ENCODE measurements around the gene PCDHGB1.
A peak's percentile ranks its signal among the peaks of the same experiment; 100 is the strongest.
"Not testable (repeated sequence)": the region's sequence is repeated elsewhere in the genome, so short reads cannot be mapped to it uniquely, and the experiment has no call there.

The PCDHGB1 gene

GRCh38 chr5:141346017-141346416 is 3.9 kb upstream of the PCDHGB1 start:
- not testable (repeated sequence) for DNase-seq (ENCODE audit: low spot score)

DNA sequence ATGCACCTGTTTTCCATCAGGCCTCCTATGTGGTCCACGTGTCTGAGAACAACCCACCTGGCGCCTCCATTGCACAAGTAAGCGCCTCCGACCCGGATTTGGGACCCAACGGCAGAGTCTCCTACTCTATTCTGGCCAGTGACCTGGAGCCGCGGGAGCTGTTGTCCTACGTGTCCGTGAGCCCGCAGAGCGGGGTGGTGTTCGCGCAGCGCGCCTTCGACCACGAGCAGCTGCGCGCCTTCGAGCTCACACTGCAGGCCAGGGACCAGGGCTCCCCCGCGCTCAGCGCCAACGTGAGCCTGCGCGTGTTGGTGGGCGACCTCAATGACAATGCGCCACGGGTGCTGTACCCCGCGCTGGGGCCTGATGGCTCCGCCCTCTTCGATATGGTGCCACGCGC is 1.7 kb downstream of the PCDHGB1 start:
- no peak for DNase-seq (ENCODE audit: low spot score)

DNA sequence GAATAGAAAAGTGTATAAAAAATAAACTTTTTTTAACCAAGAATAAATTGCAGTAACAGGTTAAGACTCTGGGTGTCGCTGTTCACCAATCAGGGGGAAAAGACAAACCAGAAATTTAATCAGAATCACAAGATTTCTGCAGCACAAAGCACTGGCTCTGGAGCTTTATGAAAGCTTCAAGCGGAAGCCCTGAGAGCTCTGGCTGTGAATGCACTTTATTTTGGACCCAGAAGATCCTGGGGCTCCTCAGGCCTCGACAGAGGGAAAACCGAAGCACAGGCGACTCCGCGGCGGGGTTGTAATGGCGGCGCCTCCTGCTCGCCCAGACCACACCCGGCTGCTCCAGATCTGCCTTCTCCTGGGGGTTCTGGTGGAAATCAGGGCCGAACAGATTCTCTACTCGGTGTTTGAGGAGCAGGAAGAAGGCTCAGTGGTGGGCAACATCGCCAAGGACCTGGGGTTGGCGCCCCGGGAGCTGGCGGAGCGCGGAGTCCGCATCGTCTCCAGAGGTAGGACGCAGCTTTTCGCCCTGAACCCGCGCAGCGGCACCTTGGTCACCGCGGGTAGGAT is 5.1 kb downstream of the PCDHGB1 start, which contains the start of gene PCDHGA4:
Gene PCDHGA4, plus strand, starts transcription at position 122 of the 570 bp plus-strand sequence. Its CDS starts 87 bp downstream, at position 209.
- DNase-seq (ENCODE audit: low spot score) = peak; percentile 23

- DNase-seq (ENCODE audit: low spot score) = no peak
Observed at GRCh38 chr5:141355641-141356040, 5.7 kb downstream of the PCDHGB1 start.

DNA sequence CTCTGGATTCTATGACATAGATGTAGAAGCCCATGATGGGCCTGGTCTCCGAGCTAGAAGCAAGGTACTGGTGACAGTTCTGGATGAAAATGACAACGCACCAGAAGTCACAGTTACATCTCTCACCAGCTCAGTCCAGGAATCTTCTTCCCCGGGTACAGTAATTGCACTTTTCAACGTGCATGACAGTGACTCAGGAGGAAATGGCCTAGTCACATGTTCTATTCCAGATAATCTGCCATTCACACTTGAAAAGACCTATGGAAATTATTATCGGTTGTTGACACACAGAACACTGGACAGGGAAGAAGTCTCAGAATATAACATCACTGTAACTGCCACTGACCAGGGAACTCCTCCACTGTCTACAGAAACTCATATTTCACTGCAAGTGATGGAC is 6.2 kb downstream of the PCDHGB1 start:
- DNase-seq (ENCODE audit: low spot score) = no peak

- no peak for DNase-seq (ENCODE audit: low spot score)
Observed at GRCh38 chr5:141356950-141357349, 7.1 kb downstream of the PCDHGB1 start.

DNA sequence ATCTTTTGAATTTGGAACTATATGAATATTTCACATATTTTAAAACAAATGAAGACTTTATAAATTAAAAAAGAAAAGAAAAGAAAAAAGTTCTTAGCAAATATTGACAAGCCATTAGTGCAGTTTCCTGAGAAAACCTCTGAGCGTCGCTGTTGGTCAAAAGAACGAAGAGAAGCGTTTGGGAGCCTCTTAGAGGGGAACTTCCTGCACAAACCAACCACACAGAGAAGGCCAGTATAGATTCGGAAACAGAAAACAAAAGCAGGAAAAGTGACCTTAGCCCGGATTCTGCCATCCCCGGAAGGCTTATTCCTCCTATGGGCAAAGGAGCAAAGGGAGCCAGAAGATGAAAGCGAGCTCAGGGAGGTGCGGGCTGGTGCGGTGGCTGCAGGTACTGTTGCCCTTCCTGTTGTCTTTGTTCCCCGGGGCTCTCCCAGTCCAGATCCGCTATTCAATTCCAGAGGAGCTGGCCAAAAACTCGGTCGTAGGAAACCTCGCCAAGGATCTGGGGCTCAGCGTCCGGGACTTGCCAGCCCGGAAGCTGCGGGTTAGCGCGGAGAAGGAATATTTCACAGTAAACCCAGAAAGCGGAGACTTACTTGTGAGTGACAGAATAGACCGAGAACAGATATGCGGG is 10.0 kb downstream of the PCDHGB1 start, which contains the start of gene PCDHGB2:
Gene PCDHGB2, plus strand, starts transcription at position 205 of the 637 bp plus-strand sequence. Its CDS starts 142 bp downstream, at position 347.
- DNase-seq (ENCODE audit: low spot score) = peak; percentile 30

DNA sequence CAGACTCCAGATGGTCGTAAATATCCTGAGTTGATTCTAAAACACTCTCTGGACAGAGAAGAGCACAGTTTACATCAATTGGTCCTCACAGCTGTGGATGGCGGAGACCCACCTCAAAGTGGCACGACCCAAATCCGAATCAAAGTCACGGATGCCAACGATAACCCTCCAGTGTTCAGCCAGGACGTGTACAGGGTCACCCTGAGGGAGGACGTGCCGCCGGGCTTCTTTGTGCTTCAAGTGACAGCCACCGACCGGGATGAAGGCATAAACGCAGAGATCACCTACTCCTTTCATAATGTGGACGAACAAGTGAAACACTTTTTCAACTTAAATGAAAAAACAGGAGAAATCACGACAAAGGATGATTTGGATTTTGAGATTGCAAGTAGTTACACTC is 10.8 kb downstream of the PCDHGB1 start:
- no peak for DNase-seq (ENCODE audit: low spot score)

DNA sequence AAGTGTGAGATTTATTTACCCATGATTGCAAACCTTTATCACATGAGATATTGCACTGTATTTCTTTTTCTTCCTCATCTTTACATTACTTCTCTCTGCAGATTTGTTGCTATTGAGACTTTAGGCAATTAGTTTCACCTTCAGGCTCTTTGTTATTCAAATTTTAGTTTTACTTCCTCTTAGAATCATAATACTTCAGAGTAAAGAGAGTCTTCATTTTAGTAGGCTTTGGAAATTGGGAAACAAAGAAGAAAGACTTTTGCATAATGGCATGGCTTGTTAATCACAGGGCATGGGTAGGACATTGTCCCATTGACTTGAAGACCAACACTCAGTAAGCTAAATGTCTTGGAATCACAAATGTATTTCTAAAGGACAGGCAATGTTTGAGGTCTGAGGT is 12.8 kb downstream of the PCDHGB1 start:
- DNase-seq (ENCODE audit: low spot score) = no peak

DNA sequence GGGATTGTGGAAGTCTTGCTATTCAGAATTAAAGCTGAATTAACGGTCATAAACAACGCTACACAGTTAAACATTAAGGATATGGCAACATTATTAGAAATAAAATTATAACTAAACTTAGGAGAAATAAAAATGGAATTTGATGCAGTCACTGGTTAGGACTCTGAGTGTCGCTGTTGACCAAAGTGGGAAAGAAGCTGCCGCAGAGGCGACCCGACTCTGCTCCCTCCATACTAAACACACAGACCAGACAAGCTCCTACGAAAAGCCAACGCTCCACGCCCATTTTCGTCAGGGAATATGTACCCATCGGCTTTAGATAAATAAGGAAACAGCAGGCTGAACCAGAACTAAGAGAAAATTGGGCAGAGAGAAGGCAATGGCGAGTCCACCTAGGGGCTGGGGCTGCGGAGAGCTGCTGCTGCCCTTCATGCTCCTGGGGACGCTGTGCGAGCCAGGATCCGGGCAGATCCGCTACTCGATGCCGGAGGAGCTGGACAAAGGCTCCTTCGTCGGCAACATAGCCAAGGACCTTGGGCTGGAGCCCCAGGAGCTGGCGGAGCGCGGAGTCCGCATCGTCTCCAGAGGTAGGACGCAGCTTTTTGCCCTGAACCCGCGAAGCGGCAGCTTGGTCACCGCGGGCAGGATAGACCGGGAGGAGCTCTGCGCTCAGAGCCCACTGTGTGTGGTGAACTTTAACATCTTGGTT is 14.2 kb downstream of the PCDHGB1 start, which contains the start of gene PCDHGA5:
Gene PCDHGA5, plus strand, starts transcription at position 211 of the 709 bp plus-strand sequence. Its CDS starts 169 bp downstream, at position 380.
- DNase-seq (ENCODE audit: low spot score) = no peak

DNA sequence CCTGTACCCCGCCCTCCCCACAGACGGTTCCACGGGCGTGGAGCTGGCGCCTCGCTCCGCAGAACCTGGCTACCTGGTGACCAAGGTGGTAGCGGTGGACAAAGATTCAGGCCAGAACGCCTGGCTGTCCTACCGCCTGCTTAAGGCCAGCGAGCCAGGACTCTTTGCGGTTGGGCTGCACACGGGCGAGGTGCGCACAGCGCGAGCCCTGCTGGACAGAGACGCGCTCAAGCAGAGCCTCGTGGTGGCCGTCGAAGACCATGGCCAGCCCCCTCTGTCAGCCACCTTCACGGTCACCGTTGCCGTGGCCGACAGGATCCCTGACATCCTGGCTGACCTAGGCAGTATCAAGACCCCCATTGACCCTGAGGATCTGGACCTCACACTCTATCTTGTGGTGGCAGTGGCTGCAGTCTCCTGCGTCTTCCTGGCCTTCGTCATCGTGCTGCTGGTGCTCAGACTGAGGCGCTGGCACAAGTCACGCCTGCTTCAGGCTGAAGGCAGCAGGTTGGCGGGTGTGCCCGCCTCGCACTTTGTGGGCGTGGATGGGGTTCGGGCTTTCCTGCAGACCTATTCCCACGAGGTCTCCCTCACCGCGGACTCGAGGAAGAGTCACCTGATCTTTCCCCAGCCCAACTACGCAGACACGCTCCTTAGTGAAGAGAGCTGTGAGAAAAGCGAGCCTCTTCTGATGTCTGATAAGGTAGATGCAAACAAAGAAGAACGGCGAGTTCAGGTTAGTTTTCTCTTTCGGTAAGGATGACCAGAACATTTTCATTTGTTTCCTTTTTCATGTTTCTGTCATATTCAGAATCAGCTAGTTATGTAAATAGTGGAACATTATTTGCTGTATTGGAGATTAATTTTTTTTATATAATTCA is 16.4 kb downstream of the PCDHGB1 start:
- no peak for DNase-seq (ENCODE audit: low spot score)

- peak; percentile 41 for DNase-seq (ENCODE audit: low spot score)
Observed at GRCh38 chr5:141369994-141370848, 20.3 kb downstream of the PCDHGB1 start, which contains the start of gene PCDHGB3. Gene PCDHGB3 (plus strand): TSS chr5:141370242. CDS start chr5:141370395, 153 bp downstream.

DNA sequence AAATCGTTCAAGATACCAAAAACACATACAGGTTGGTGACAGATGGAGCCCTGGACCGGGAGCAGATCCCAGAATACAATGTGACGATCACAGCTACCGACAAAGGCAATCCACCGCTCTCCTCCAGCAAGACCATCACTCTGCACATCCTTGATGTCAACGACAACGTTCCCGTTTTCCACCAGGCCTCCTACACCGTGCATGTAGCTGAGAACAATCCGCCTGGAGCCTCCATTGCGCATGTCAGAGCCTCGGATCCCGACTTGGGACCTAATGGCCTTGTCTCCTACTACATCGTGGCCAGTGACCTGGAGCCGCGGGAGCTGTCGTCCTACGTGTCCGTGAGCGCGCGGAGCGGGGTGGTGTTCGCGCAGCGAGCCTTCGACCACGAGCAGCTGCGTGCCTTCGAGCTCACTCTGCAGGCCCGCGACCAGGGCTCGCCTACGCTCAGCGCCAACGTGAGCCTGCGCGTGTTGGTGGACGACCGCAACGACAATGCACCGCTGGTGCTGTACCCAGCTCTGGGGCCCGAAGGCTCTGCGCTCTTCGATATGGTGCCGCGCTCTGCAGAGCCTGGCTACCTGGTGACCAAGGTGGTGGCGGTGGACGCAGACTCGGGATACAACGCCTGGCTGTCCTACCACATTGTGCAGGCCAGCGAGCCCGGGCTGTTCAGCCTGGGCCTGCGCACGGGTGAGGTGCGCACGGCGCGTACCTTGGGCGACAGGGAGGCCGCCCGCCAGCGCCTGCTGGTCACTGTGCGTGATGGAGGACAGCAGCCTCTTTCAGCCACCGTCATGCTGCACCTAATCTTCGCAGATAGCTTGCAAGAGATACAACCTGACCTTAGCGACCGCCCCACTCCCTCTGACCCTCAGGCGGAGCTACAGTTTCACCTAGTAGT is 21.9 kb downstream of the PCDHGB1 start:
- no peak for DNase-seq (ENCODE audit: low spot score)

DNA sequence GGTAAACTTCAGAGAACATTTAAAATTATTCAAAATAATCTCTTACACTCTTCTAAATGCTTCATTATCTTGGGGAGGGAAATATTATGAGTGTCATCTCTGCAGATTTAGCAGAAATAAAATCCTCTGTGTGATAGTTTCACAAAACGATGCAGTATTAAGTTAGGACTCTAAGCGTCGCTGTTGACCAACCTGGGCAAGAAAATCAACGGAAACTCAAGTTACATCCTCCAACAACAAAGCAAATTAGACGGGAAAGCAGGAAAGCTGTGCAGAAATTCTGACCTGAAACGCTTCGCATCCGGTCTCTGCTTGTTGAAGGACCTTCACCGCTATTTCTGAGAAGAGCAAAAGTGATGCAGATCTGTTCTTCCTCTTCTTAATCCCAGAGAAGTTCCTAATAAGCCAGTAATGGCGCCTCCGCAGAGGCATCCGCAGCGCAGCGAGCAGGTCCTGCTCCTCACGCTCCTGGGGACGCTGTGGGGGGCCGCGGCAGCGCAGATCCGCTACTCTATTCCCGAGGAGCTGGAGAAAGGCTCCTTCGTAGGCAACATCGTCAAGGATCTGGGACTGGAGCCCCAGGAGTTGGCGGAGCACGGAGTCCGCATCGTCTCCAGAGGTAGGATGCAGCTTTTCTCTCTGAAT is 23.9 kb downstream of the PCDHGB1 start, which contains the start of gene PCDHGA6:
Gene PCDHGA6, plus strand, starts transcription at position 219 of the 645 bp plus-strand sequence. Its CDS starts 193 bp downstream, at position 412.
- DNase-seq (ENCODE audit: low spot score) = peak; percentile 8

DNA sequence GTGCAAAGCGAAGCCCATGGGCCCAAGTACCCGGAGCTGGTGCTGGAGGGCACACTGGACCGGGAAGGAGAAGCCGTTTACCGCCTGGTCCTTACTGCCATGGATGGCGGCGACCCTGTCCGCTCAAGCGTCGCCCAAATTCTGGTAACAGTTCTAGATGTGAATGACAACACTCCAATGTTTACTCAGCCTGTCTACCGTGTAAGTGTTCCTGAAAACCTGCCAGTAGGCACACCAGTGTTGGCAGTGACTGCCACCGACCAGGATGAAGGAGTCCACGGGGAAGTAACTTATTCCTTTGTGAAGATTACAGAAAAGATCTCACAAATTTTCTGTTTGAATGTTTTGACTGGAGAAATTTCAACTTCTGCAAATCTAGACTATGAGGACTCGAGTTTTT is 24.7 kb downstream of the PCDHGB1 start:
- DNase-seq (ENCODE audit: low spot score) = no peak

- not testable (repeated sequence) for DNase-seq (ENCODE audit: low spot score)
Observed at GRCh38 chr5:141375444-141376155, 25.7 kb downstream of the PCDHGB1 start.

DNA sequence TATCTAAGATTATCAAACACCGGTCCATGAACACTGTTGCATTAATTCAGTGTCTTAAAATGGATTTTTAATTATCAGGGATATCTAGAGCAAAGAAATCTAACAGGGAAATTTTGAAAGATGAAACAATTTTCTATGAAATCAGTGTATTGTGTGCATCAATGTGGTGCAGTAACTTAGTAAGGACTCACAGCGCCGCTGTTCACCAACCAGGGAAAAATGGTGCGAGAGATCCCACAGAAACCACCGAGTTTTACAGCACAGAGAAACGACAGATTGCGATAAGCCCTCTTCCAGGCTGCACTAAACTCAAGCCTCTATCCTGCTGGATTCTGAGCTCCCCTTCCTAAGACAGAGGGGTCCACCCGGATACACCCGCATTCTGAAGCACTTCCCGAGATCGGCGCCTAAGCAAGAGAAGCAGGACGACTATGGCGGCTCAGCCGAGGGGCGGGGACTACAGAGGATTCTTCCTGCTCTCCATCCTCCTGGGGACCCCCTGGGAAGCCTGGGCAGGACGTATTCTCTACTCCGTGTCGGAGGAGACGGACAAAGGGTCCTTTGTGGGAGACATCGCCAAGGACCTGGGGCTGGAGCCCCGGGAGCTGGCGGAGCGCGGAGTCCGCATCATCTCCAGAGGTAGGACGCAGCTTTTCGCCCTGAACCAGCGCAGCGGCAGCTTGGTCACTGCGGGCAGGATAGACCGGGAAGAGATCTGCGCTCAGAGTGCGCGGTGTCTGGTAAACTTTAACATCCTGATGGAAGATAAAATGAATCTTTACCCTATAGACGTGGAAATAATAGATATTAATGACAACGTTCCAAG is 32.8 kb downstream of the PCDHGB1 start, which contains the start of gene PCDHGA7:
Gene PCDHGA7, plus strand, starts transcription at position 274 of the 826 bp plus-strand sequence. Its CDS starts 158 bp downstream, at position 432.
- DNase-seq (ENCODE audit: low spot score) = no peak

All from CD4-positive, alpha-beta T cell treated with Interleukin-2 at 100 ng/mL for 4 hours (primary cell).